Measurements from ENCODE around the gene TEX28. TPM values are rescaled to one million over a fixed set of nuclear protein-coding genes. Genes with fewer than 3 reads are reported as not detected.
A peak's percentile ranks its signal among the peaks of the same experiment; 100 is the strongest.

The TEX28 gene
- total RNA-seq, 1 experiment from 2014 or later: not detected

DNA sequence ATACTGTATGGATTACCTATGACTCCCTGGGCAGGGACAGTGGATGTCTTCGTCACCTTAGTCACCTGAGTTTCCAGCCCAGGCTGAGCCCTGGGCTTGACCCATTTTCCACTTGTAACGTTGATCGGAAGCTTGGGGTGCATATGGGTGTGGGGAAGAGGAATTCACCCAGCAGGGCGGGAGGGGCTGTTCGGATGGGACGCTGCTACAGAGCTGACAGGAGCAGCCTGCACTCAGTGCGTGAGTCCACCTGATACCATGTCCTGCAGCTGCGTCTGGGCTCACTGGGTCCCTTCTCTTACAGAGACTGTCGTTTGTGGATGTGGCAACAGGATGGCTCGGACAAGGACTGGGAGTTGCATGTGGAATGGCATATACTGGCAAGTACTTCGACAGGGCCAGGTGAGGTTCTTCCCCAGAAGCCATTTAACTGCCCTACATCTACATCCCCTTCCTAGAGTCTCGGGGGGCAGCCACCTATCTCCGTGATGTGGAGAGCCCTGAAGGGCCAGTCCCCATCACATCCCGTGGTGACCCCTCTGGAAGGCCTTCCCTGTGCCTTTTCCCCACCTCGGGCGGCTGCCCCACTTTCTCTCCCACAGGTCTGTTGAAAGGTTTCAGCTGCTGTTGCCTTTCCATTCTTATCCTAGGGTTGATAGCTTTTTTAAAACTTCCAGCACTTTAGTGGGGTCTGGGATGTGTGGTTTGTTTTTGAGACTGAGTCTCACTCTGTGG, 14.3 kb upstream of the TEX28 start:
- H3K4me1 ChIP-seq (replicated peaks; ENCODE audit: insufficient read depth): no peaks in the 10 kb centered on the region
- no peak for DNase-seq
- ChIA-PET POLR2A (ENCODE audit: unreplicated experiment) (no interaction called here), CTCF (no interaction called here)
- no peaks in the 10 kb centered on the region for H3K27me3 ChIP-seq (ENCODE audit: insufficient read depth, low read depth)
- H3K9me2 ChIP-seq (ENCODE audit: insufficient read depth): no peaks in the 10 kb centered on the region
- H3K4me2 ChIP-seq: no peak overlapping the region
- H3F3A ChIP-seq (ENCODE audit: insufficient read depth, low read depth): no peaks in the 10 kb centered on the region; the same call in 1 of the 2 replicates
- intact Hi-C loops (cut with micrococcal nuclease; ENCODE audit: unreplicated experiment): no loop called here
- no peaks in the 10 kb centered on the region for H3K36me3 ChIP-seq (ENCODE audit: low read depth)
- no TSS peak for BruUV-seq (replicated peaks)
- H3K27ac ChIP-seq: no peak overlapping the region
- no peak overlapping the region for H2AFZ ChIP-seq
- no peaks in the 10 kb centered on the region for H3K9me3 ChIP-seq (ENCODE audit: insufficient read depth, low read depth)
- no peak overlapping the region for H3K4me3 ChIP-seq
- TF ChIP-seq EZH2 (IDR thresholded peaks at IDR 0.05; ENCODE audit: low read depth): no peak
- TF ChIP-seq, protein P1, sequence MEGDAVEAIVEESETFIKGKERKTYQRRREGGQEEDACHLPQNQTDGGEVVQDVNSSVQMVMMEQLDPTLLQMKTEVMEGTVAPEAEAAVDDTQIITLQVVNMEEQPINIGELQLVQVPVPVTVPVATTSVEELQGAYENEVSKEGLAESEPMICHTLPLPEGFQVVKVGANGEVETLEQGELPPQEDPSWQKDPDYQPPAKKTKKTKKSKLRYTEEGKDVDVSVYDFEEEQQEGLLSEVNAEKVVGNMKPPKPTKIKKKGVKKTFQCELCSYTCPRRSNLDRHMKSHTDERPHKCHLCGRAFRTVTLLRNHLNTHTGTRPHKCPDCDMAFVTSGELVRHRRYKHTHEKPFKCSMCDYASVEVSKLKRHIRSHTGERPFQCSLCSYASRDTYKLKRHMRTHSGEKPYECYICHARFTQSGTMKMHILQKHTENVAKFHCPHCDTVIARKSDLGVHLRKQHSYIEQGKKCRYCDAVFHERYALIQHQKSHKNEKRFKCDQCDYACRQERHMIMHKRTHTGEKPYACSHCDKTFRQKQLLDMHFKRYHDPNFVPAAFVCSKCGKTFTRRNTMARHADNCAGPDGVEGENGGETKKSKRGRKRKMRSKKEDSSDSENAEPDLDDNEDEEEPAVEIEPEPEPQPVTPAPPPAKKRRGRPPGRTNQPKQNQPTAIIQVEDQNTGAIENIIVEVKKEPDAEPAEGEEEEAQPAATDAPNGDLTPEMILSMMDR (conservative IDR thresholded peaks at IDR 0.05): no peak
- no peaks in the 10 kb centered on the region for H4K20me1 ChIP-seq (ENCODE audit: insufficient read depth)
- no peaks in the 10 kb centered on the region for H3K79me2 ChIP-seq (ENCODE audit: low read depth)

DNA sequence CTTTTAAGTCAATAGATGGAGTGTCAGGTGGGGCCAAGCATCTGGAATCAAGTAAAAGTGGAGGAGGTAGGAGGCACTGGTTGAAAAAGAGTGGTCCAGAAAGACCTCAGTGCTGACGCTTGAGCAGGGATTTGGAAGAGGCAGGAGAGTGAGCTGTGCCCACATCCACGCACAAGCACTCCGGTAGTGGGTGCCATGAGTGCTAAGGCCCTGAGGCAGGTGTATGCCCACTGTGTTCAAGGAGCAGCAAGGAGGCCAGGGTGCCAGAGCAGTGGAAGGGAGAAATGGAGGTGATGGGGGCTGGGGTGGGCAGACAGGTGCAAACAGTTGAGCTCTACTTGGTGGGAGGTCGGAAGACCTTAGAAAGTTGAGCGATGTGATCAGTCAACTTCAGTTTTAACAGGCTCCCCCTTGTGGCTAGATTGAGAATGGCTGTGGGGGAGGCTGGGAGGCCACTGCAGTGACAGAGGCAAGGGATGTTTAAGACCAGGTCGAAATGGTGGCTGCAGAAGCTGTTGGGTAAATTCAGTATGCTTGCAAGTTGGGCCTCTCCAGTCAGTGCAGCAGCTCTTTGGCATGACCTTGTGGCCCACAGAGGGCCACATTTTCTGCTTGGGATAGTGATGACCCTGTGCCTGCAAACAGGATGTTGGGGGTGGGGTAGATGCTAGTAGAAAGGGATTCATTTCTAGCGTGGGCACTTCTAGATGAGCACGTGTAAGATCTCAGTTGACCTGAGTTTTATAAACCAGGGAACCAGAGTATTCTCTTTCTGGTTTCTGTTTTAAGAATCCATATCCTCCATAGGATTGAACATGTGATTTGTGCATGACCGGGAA, 13.4 kb upstream of the TEX28 start:
- DNase-seq: peak in 1 of 2 experiments; percentile 62
- no peak overlapping the region for H3K4me3 ChIP-seq
- H3K27me3 ChIP-seq (ENCODE audit: insufficient read depth, low read depth): no peaks in the 10 kb centered on the region
- no peak overlapping the region for H3K27ac ChIP-seq
- H2AFZ ChIP-seq: no peak overlapping the region
- H3K4me2 ChIP-seq: no peak overlapping the region
- H3K4me1 ChIP-seq (replicated peaks; ENCODE audit: insufficient read depth): no peaks in the 10 kb centered on the region
- no peaks in the 10 kb centered on the region for H3K9me2 ChIP-seq (ENCODE audit: insufficient read depth)
- ChIA-PET POLR2A (ENCODE audit: unreplicated experiment) (no interaction called here), CTCF (interaction anchor here (0.8 kb wide), 1 partner anchor 171 kb away, joined by 3 read pairs; no protein-coding TSS in a partner anchor)
- no peaks in the 10 kb centered on the region for H3F3A ChIP-seq (ENCODE audit: insufficient read depth, low read depth)
- H3K36me3 ChIP-seq (ENCODE audit: low read depth): no peaks in the 10 kb centered on the region
- intact Hi-C loops (cut with micrococcal nuclease; ENCODE audit: unreplicated experiment): no loop called here
- TF ChIP-seq EZH2 (IDR thresholded peaks at IDR 0.05; ENCODE audit: low read depth): no peak
- TF ChIP-seq, protein P1 (conservative IDR thresholded peaks at IDR 0.05): peak; percentile 77
- no peaks in the 10 kb centered on the region for H4K20me1 ChIP-seq (ENCODE audit: insufficient read depth)
- BruUV-seq (replicated peaks): no TSS peak
- no peaks in the 10 kb centered on the region for H3K9me3 ChIP-seq (ENCODE audit: insufficient read depth, low read depth)
- H3K79me2 ChIP-seq (ENCODE audit: low read depth): no peaks in the 10 kb centered on the region

DNA sequence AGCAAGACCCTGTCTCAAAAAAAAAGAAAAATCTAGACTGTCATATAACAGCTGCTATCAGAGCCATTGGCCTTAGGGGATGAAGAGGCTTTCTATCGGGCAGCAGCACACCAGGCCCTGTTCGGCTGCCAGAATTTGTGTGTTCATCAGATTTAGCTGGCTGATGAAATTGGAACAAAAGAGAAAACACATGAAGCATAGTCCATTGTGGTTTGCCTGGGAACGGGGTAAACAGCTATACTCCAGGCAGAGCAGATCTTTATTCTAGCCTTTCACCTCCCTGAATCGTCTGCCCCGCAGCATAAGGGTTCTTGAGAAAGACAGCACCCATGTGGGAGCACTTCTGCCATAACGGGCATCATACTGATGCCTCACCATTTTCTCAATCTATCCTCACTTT, 12.3 kb upstream of the TEX28 start:
- intact Hi-C loops (cut with micrococcal nuclease; ENCODE audit: unreplicated experiment): no loop called here
- BruUV-seq (replicated peaks): no TSS peak
- Histone ChIP-seq H3K36me3 (ENCODE audit: low read depth) (no peaks in the 10 kb centered on the region), H3K4me1 (replicated peaks; ENCODE audit: insufficient read depth) (no peaks in the 10 kb centered on the region), H4K20me1 (ENCODE audit: insufficient read depth) (no peaks in the 10 kb centered on the region), H3K79me2 (ENCODE audit: low read depth) (no peaks in the 10 kb centered on the region), H3K9me3 (ENCODE audit: insufficient read depth, low read depth) (no peaks in the 10 kb centered on the region), H3K9me2 (ENCODE audit: insufficient read depth) (no peaks in the 10 kb centered on the region), H3K4me2 (no peak overlapping the region), H3K27ac (no peak overlapping the region), H3K27me3 (ENCODE audit: insufficient read depth, low read depth) (no peaks in the 10 kb centered on the region), H2AFZ (no peak overlapping the region), H3F3A (ENCODE audit: insufficient read depth, low read depth) (no peaks in the 10 kb centered on the region), H3K4me3 (no peak overlapping the region)
- DNase-seq: no peak
- POLR2A ChIA-PET (ENCODE audit: unreplicated experiment): no interaction called here
- CTCF ChIA-PET: interaction anchor here (0.6 kb wide), 1 partner anchor 12 kb away, joined by 3 read pairs; no protein-coding TSS in a partner anchor
- TF ChIP-seq, protein P1 (conservative IDR thresholded peaks at IDR 0.05): no peak
- TF ChIP-seq EZH2 (IDR thresholded peaks at IDR 0.05; ENCODE audit: low read depth): no peak
